ENCODE results near the gene SLC36A2. TPM values are rescaled to one million over a fixed set of nuclear protein-coding genes. Genes with fewer than 3 reads are reported as not detected.

Gene SLC36A2
- total RNA-seq, 2 donors from 2014 or later: not detected

GRCh38 chr5:151327585-151327984 lies 19.8 kb downstream of the SLC36A2 start:
- no peak for DNase-seq (ENCODE audit: low spot score)
- Histone ChIP-seq H3K27ac (no peak overlapping the region), H3K27me3 (no peaks in the 10 kb centered on the region), H3K4me3 (no peak overlapping the region), H3K9me3 (no peaks in the 10 kb centered on the region), H3K36me3 (no peaks in the 10 kb centered on the region), H3K4me1 (no peaks in the 10 kb centered on the region)
- TF ChIP-seq CTCF (IDR thresholded peaks at IDR 0.05): no peak

GRCh38 chr5:151326266-151326665 lies 21.1 kb downstream of the SLC36A2 start:
- H3K36me3 ChIP-seq: no peaks in the 10 kb centered on the region
- no peak overlapping the region for H3K4me3 ChIP-seq
- H3K27me3 ChIP-seq: no peaks in the 10 kb centered on the region
- H3K9me3 ChIP-seq: no peaks in the 10 kb centered on the region
- H3K27ac ChIP-seq: no peak overlapping the region
- DNase-seq (ENCODE audit: low spot score): no peak
- H3K4me1 ChIP-seq: no peaks in the 10 kb centered on the region
- no peak for TF ChIP-seq CTCF (IDR thresholded peaks at IDR 0.05)

GRCh38 chr5:151320481-151320880 lies 26.9 kb downstream of the SLC36A2 start:
- TF ChIP-seq CTCF (IDR thresholded peaks at IDR 0.05): no peak
- no peak for DNase-seq (ENCODE audit: low spot score)
- H3K36me3 ChIP-seq: no peaks in the 10 kb centered on the region
- H3K27ac ChIP-seq: no peak overlapping the region
- no peaks in the 10 kb centered on the region for H3K4me1 ChIP-seq
- no peak overlapping the region for H3K4me3 ChIP-seq
- no peaks in the 10 kb centered on the region for H3K9me3 ChIP-seq
- no peaks in the 10 kb centered on the region for H3K27me3 ChIP-seq

- Histone ChIP-seq H3K4me3 (no peak overlapping the region), H3K9me3 (no peaks in the 10 kb centered on the region), H3K36me3 (no peaks in the 10 kb centered on the region), H3K4me1 (no peaks in the 10 kb centered on the region), H3K27me3 (no peaks in the 10 kb centered on the region), H3K27ac (no peak overlapping the region)
- DNase-seq (ENCODE audit: low spot score): peak; percentile 62
- TF ChIP-seq CTCF (IDR thresholded peaks at IDR 0.05): peak in 1 of 2 donors; percentile 29
These were observed 28.3 kb downstream of the SLC36A2 start for GRCh38 chr5:151318850-151319732.

GRCh38 chr5:151317871-151318270 lies 29.5 kb downstream of the SLC36A2 start:
- H3K27me3 ChIP-seq: no peaks in the 10 kb centered on the region
- no peak overlapping the region for H3K27ac ChIP-seq
- no peak overlapping the region for H3K4me3 ChIP-seq
- TF ChIP-seq CTCF (IDR thresholded peaks at IDR 0.05): no peak
- DNase-seq (ENCODE audit: low spot score): no peak
- no peaks in the 10 kb centered on the region for H3K4me1 ChIP-seq
- no peaks in the 10 kb centered on the region for H3K36me3 ChIP-seq
- H3K9me3 ChIP-seq: no peaks in the 10 kb centered on the region
